Panc1 (cell line): ENCODE data around the gene ANKRD53. TPM values are rescaled to one million over a fixed set of nuclear protein-coding genes. Genes with fewer than 3 reads are reported as not detected.

Source experiments
- ATAC-seq: fragments of 200-7000 bp; cut with Tn5 transposase; 2 replicates; pipeline ENCODE4 v1.9.1; 2020; ENCODE audit warnings: mild to moderate bottlenecking, moderate library complexity
- BruUV-seq: library from RNA; stranded (reverse); fragments of 400-500 nt; replicated peaks from 2 replicates; lab custom pipeline; 2021; lab: Mats Ljungman, UMichigan
- CTCF ChIA-PET: fragments of 300-600 bp; sonication (Branson Sonifier 250); formaldehyde crosslinking; loops from one replicate; lab custom pipeline; 2022; ENCODE audit warnings: antibody characterized with exemption; lab: Charles Lee
- POLR2A ChIA-PET: fragments of 300-600 bp; sonication (Branson Sonifier 250); formaldehyde crosslinking; loops from one replicate; lab custom pipeline; 2022; ENCODE audit warnings: antibody characterized with exemption; lab: Charles Lee
- DNase-seq: peaks from one replicate; pipeline ENCODE4 v3.0.0-alpha.2; 2010; ENCODE audit warnings: low read depth, low spot score
- H3K27ac ChIP-seq: 2 replicates; pipeline ENCODE4 v1.5.1; 2011; ENCODE audit warnings: mild to moderate bottlenecking, low read length, inconsistent platforms
- H3K27me3 ChIP-seq: fragments of 200-500 bp; sonication (Bioruptor generic); 2 replicates; pipeline ENCODE4 v1.6.0; 2014; ENCODE audit warnings: low read length, inconsistent platforms; ENCODE audit not compliant: control insufficient read depth, insufficient read depth
- H3K36me3 ChIP-seq: fragments of 200-500 bp; sonication (Bioruptor generic); 2 replicates; pipeline ENCODE4 v1.5.1; 2014; ENCODE audit warnings: inconsistent platforms, mild to moderate bottlenecking, low read length, moderate library complexity; ENCODE audit not compliant: control insufficient read depth, insufficient read depth
- H3K4me1 ChIP-seq: 2 replicates; pipeline ENCODE4 v1.5.1; 2011; ENCODE audit warnings: inconsistent platforms, mild to moderate bottlenecking, low read length, moderate library complexity; ENCODE audit not compliant: control insufficient read depth, insufficient read depth
- H3K4me3 ChIP-seq, 2 experiments: 2 replicates each; pipeline ENCODE4 v1.5.1; 2011 to 2012; ENCODE audit warnings: low read depth in 2 of 2, low read length in 2 of 2, mild to moderate bottlenecking in 2 of 2, inconsistent platforms in 1 of 2, moderate library complexity in 1 of 2
- H3K9me3 ChIP-seq: fragments of 200-500 bp; sonication (Bioruptor generic); 2 replicates; pipeline ENCODE4 v1.5.1; 2014; ENCODE audit warnings: low read depth, mild to moderate bottlenecking, inconsistent platforms, low read length, moderate library complexity; ENCODE audit not compliant: control insufficient read depth, insufficient read depth
- CTCF ChIP-seq: fragments of 450-650 bp; IDR thresholded peaks from 2 replicates; pipeline ENCODE4 v1.5.1; 2017; ENCODE audit warnings: mild to moderate bottlenecking
- POLR2AphosphoS5 ChIP-seq: IDR thresholded peaks from 2 replicates; pipeline ENCODE4 v1.6.1; 2012; ENCODE audit warnings: mild to moderate bottlenecking, low read depth, low read length, moderate library complexity
- REST ChIP-seq, 2 experiments: IDR thresholded peaks; 2 replicates each; pipeline ENCODE4 v1.6.1; 2011 to 2012; ENCODE audit warnings: low read depth in 2 of 2, control low read depth in 1 of 2, low read length in 1 of 2, mild to moderate bottlenecking in 1 of 2, moderate library complexity in 1 of 2; ENCODE audit not compliant: insufficient read depth in 1 of 2
- SIN3A ChIP-seq: IDR thresholded peaks from 2 replicates; pipeline ENCODE4 v1.6.1; 2012; ENCODE audit warnings: low read depth, mild to moderate bottlenecking, low read length, moderate library complexity, borderline replicate concordance; ENCODE audit not compliant: insufficient read depth
- TCF7L2 ChIP-seq: IDR thresholded peaks from 2 replicates; pipeline ENCODE4 v1.6.1; 2011; ENCODE audit warnings: mild to moderate bottlenecking, low read depth, low read length, inconsistent platforms
- in situ Hi-C: cut with HindIII; loops from 2 replicates; pipeline ENCODE4 v1.10.0; 2016; ENCODE audit warnings: low sequenced_read_pairs, low pct_unique_long_range_greater_than_20kb
- intact Hi-C: fragments of 100-400 bp; cut with micrococcal nuclease; formaldehyde crosslinking; loops from one replicate; pipeline ENCODE4 v1.10.0; 2022; ENCODE audit not compliant: unreplicated experiment
- total RNA-seq: library from RNA; stranded (reverse); gene quantifications from one replicate; pipeline ENCODE4 v1.2.1, GENCODE V29; 2021; ENCODE audit not compliant: unreplicated experiment

ANKRD53 gene
- total RNA-seq, 1 experiment from 2014 or later = not detected

- CTCF ChIA-PET = interaction anchor here (0.6 to 1.4 kb wide), 10 partner anchors 15 to 212 kb away, joined by 3 to 5 read pairs (median 3); no protein-coding TSS in a partner anchor
- no peak for DNase-seq
- intact Hi-C loops (loop anchor here (2.0 kb wide), 1 partner anchor 78 kb away; no protein-coding TSS in a partner anchor), in situ Hi-C loops (no loop called here)
- TF ChIP-seq TCF7L2 = no peak
- no peak for TF ChIP-seq REST (IDR thresholded peaks at IDR 0.05; ENCODE audit: insufficient read depth in 1 of 2, low read depth in 2 of 2, low read length in 1 of 2)
- TF ChIP-seq POLR2AphosphoS5 = no peak
- TF ChIP-seq SIN3A = no peak
- TF ChIP-seq CTCF = no peak
- Histone ChIP-seq H3K36me3 (no peaks in the 10 kb centered on the region), H3K4me1 (no peaks in the 10 kb centered on the region; the same call in 1 of the 2 replicates), H3K27me3 (peaks cover 11% of the 10 kb centered on the region), H3K4me3 (no peak overlapping the region), H3K9me3 (no peaks in the 10 kb centered on the region), H3K27ac (no peak overlapping the region)
- no TSS peak for BruUV-seq
- POLR2A ChIA-PET = no interaction called here
- ATAC-seq = no peak
Measured at GRCh38 chr2:70949086-70949485, 29.3 kb upstream of the ANKRD53 start.

GRCh38 chr2:70954886-70955285 is 23.5 kb upstream of the ANKRD53 start:
- no peak overlapping the region for H3K27ac ChIP-seq
- DNase-seq = no peak
- H3K9me3 ChIP-seq = no peaks in the 10 kb centered on the region
- no peaks in the 10 kb centered on the region for H3K36me3 ChIP-seq
- BruUV-seq = no TSS peak
- TF ChIP-seq TCF7L2 = no peak
- TF ChIP-seq SIN3A = no peak
- TF ChIP-seq POLR2AphosphoS5 = no peak
- no peak for TF ChIP-seq CTCF
- no peak for TF ChIP-seq REST (IDR thresholded peaks at IDR 0.05; ENCODE audit: insufficient read depth in 1 of 2, low read depth in 2 of 2, low read length in 1 of 2)
- no peaks in the 10 kb centered on the region for H3K4me1 ChIP-seq
- no peak overlapping the region for H3K4me3 ChIP-seq
- intact Hi-C loops (no loop called here), in situ Hi-C loops (no loop called here)
- ChIA-PET CTCF (no interaction called here), POLR2A (interaction anchor here (0.6 kb wide), 1 partner anchor 20 kb away, joined by 3 read pairs; no protein-coding TSS in a partner anchor)
- no peak for ATAC-seq
- H3K27me3 ChIP-seq = peaks cover 18% of the 10 kb centered on the region
